NCI-H1105 treated with DMSO at 0.1 percent for 48 hours (cell line): ENCODE results near the gene GRK2.
A peak's percentile ranks its signal among the peaks of the same experiment; 100 is the strongest.

Experiments
- DNase-seq: peaks from one replicate; lab custom pipeline; 2025; lab: John Stamatoyannopoulos, UW

Gene GRK2

DNA sequence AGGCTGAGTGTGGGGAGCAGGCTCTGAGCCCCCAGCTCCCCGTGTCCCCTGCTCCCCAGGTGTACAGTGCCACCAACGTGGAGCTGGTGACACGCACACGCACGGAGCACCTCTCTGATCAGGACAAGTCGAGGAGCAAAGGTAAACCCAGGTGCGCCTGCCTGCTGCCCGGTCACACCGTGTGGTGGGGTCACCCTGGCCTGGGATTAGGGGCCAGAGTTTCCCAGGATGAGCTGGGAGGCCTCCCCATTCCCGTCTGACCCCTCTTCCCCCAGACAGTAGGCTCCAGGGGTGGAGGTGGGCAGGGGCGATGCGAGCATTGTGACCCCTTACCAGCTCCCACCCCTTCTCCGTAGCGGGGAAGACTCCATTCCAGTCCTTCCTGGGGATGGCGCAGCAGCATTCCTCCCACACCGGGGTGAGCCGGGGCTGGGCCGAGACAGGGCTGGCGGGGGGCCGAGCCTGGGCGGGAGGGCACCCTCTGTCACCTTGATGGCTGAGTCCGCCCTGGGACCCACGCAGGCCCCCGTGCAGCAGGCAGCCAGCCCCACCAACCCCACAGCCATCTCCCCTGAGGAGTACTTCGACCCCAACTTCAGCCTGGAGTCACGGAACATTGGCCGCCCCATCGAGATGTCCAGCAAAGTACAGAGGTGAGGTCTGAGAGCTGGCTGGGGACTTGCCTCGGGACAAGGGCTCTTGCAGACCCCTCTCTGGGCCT lies 33.4 kb downstream of the GRK2 start:
- no peak for DNase-seq

DNA sequence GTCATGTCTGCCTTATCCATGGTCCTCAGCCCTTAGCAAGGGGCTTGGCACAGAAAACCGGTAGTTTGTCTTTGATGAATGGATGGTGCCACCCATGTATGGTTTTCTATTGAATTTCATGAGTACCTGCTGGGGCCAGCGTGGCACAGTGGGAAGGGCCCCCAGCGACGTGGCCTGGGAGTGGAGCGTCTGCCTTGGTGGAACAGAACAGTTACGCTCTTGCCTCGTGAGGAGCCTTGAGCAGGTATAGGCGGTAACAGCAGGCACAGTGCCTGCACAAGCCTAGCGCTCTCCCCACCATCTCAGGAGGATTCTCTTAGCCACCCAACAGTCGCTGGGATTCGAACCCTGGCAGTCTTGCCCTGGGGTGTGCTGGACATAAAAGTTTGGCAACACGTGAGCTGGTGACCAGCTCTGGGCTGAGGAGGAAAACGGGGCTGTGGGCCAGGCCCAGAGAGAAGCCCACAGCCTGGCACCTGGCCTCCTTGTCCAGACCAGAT lies 34.0 kb downstream of the GRK2 start:
- DNase-seq: no peak

DNA sequence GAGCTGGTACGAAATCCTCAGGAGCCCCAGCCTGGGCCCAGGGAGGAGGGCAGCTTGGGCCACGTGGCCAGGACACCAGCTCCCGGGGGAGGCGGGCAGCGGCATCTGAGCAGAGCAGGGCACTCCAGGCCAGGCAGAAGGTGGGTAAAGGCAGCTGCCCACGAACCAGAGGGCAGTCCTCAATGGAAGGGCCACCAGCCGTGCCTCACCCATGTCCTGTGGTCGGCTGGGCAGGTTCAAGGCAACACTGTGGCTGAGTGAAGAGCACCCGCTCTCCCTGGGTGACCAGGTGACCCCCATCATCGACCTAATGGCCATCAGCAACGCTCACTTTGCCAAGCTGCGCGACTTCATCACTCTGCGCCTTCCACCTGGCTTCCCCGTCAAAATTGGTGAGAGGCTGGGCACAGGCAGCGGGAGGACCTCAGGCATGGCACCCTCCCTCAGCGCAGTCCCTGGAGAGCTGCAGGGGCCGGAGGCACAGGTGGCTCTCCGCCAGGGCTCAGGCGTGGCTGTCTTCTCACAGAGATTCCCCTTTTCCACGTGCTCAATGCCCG lies 34.6 kb downstream of the GRK2 start:
- DNase-seq: no peak

DNA sequence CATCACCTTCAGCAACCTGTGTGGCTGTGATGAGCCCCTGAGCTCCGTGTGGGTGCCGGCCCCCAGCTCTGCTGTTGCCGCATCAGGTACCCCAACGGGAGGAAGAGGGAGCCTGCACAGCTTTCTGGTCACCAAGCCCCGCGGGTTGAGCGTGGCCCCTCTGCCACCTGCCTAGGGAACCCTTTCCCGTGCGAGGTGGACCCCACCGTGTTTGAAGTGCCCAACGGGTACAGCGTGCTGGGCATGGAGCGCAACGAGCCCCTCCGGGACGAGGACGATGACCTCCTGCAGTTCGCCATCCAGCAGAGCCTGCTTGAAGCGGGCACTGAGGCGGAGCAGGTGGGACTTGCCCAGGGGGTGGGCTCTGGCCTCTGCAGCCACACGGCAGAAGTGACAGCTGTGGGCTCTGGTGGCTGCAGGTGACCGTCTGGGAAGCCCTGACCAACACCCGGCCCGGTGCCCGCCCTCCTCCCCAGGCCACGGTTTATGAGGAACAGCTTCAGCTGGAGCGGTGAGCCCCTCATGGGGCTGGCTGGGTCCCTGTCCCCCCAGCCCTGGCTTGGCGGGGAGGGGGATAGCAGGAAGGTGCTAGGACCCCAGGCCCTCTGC lies 35.1 kb downstream of the GRK2 start:
- DNase-seq: no peak

DNA sequence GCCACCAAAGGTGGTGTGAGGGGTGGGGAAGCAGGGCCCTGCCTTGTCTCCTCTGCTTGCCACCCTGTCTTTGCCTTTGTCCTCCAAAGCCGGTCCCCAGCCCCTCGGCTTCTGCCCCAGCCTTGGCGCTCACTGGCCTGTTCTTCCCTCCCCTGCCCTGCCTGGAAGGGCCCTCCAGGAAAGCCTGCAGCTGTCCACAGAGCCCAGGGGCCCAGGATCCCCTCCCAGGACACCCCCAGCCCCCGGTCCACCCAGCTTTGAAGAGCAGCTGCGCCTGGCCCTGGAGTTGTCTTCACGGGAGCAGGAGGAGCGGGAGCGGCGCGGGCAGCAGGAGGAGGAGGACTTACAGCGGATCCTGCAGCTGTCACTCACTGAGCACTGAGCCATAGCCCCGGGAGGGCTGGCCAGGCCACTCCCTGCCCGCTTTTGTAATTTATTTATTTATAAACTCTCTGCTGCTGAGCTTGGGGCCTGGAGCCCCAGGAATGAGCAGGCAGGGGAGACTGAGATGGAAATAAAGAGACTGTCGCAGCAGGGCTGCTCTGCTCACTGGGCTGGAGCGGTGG lies 35.8 kb downstream of the GRK2 start:
- peak; percentile 42 for DNase-seq

DNA sequence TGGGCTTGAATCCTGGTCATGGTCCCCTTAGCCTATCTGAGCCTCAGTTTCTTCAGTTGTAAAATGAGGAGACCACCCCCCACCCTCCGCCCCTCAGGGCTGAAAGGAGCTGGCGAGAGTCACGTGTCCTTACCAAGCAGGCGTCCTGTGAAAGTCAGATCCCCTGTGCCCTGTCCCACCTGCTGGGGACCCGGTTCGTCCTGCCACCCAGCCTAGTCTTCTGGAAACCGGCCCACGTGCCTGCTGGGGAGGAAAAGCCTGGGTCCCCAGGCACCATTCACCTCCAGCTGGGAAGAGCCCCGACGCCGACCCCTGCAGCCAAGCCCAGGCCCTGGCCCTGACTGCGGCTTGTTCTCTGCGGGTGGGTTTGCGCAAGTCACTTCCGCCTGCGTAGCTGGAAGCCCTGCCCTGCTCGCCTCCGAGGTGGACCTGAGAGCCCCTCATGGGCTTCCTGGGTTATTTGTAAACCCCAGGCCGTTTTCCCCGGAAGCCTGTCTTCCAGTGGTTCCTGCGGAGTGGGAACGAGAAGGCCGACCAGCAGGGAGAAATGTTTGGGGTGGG lies 36.4 kb downstream of the GRK2 start:
- peak; percentile 32 for DNase-seq

DNA sequence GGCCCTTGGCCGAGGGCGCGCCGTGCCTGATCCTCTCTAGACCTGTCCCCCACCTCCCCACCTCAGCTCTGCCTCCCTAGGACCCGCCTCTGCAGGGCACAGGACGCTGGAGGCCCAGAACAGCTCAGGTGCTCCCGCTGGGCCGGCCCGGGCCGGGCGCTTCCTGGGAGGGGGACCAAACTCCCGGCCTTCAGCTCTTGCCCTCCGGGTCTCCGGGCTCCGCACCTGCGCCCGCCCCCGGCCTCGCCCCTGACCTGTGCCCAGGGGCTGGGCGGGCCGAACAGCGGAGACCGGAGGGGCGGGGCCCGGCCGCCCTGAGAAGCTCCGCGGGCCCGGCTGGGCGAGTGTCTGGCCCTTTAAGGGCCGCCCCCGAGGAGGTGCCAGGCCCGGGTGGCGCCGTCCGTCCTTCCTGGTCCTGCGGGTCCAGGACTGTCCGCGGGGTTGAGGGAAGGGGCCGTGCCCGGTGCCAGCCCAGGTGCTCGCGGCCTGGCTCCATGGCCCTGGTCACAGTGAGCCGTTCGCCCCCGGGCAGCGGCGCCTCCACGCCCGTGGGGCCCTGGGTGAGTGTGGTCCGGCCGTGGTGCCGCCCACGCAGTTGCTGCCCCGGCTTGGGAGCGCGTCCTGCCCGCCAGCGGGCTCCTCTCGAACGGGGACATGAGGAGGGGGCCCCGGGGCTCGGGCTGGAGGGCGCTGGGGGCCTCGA lies 37.0 kb downstream of the GRK2 start, which contains the start of gene SSH3:
Gene SSH3 (plus strand): TSS at position 399 of the 703 bp plus-strand sequence. CDS start 96 bp downstream, at position 495.
- DNase-seq: peak; percentile 76

DNA sequence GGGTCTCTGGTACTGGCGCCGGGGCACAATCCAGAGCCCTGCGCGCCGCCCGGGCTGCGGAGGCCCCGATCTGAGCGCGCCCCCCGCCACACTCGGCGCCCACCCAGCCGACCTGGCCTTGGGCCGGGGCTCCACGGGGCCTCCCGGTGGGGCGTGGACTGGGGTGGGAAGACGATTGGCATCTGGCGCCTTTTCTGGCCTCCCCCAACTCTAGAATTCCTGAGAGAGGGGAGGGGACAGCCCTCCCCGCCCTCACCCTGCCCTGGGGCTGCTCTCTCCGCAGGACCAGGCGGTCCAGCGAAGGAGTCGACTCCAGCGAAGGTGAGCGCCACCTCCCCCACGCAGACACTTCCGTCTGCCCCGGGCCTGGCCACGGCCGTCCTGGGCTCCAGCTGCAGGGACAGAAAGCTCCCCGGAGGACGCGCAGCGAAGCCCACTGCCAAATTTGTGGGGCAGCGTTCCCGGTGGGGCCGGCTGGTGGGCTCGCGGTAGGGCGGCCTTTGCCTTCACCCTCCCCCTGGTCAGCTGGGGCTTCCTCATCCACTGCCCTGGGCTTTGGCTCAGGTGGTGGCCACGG lies 37.6 kb downstream of the GRK2 start:
- DNase-seq: no peak

DNA sequence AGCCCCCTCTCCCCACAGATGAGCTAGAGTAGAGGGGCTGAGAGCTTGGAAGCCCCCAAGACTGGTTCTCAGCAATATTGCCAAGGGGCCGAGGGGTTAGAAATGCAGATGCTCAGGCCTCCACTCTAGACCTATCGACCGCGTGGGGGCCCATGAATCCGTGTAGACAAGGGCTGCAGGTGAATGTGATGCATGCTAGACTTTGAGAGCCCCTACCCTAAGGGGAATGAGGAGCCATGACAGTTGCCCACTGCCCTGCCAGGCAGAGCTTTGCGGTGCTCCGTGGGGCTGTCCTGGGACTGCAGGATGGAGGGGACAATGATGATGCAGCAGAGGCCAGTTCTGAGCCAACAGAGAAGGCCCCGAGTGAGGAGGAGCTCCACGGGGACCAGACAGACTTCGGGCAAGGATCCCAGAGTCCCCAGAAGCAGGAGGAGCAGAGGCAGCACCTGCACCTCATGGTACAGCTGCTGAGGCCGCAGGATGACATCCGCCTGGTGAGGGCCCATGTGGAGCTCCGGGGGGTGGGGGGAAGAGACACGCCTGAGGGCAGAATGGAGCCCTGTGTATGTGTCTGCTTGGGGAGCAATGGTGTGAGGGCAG lies 38.3 kb downstream of the GRK2 start:
- no peak for DNase-seq

DNA sequence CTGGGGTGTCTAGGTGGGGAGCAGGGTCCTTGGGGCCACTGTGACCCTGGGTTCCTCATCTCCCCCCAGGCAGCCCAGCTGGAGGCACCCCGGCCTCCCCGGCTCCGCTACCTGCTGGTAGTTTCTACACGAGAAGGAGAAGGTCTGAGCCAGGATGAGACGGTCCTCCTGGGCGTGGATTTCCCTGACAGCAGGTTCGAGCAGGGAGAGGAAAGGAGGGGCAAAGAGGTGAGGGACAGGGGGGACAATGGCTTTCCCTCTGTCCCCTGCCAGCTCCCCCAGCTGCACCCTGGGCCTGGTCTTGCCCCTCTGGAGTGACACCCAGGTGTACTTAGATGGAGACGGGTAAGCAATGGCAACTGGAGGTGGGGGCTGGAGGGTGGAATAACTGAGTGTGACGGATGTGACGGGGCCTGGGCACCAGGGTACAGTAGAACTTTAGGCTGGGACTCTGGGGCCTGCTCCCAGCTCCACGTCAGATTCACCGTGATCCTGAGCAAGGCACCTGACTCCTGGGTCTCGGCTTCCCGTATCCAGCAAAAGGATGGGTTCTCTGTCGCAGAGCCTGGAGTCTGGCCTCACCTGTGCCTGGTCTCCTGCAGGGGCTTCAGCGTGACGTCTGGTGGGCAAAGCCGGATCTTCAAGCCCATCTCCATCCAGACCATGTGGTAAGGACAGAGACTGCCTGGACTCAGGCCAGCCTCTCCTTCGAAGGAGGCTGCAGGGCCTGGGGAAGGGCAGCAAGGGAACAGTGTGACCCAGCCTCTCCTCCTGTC lies 40.7 kb downstream of the GRK2 start:
- no peak for DNase-seq

DNA sequence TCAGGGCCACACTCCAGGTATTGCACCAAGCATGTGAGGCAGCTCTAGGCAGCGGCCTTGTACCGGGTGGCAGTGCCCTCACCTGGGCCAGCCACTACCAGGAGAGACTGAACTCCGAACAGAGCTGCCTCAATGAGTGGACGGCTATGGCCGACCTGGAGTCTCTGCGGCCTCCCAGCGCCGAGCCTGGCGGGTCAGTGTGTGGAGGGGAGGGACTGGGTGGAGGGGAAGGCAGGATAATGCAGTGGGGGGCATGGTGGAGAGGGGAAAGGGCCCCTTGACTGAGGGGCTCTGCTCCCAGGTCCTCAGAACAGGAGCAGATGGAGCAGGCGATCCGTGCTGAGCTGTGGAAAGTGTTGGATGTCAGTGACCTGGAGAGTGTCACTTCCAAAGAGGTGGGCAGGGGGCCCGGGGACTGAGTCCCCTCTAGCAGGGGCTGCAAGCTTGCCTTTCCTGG lies 41.3 kb downstream of the GRK2 start:
- DNase-seq: no peak

DNA sequence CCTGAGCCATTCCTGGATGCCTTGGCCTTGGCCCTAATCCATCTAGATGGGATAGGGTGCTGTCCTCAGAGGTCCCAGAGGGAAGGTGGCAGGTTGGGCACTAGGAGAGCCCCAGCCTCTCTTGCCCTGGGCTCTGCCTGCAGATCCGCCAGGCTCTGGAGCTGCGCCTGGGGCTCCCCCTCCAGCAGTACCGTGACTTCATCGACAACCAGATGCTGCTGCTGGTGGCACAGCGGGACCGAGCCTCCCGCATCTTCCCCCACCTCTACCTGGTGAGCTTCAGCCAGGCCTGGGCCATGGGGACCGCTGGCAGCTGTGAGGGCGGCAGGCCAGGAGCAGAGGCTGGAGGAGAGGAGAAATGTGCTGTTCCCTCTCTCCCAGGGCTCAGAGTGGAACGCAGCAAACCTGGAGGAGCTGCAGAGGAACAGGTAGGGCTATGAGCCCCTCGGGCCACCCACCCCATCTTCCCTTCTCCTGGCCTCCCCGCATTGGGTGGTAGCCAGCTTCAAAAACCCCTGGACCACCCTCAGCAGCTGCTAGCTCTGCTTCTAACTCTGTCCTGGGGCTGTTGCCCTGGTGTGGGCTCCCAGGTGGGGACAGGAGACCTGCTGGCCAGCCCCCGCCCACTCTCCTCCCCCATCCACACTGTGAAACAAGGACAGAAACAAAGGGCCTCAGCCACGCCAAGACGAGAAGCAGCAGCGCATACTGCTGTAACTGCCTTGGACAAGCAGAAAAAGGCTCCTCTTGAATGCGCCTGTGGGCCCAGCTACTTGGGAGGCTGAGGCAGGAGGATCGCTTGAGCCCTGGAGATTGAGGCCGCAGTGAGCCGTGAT lies 42.0 kb downstream of the GRK2 start:
- DNase-seq: no peak

DNA sequence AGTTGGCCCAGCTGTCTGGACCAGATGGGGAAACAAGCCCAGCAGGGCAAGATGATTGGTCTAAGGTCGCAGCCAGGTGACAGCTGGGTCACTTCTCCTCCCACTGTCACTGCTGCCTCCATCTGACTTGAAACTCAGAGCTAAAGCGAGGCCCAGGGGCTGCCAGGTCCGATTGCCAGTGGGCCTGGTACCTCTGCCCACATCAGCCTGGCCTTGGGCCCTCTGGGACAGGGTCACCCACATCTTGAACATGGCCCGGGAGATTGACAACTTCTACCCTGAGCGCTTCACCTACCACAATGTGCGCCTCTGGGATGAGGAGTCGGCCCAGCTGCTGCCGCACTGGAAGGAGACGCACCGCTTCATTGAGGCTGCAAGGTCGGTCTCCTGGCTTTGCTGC lies 42.9 kb downstream of the GRK2 start:
- DNase-seq: no peak

DNA sequence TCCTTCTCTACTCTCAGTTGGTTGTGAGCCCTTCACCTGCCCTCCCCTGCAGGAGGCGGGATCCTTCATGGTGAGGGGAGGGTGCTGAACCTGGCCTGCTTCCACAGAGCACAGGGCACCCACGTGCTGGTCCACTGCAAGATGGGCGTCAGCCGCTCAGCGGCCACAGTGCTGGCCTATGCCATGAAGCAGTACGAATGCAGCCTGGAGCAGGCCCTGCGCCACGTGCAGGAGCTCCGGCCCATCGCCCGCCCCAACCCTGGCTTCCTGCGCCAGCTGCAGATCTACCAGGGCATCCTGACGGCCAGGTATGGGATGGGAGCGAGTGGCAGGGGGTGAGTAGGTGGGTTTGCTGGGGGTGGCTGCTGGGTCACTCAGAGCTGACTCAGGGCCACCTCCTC lies 43.4 kb downstream of the GRK2 start:
- DNase-seq: no peak

DNA sequence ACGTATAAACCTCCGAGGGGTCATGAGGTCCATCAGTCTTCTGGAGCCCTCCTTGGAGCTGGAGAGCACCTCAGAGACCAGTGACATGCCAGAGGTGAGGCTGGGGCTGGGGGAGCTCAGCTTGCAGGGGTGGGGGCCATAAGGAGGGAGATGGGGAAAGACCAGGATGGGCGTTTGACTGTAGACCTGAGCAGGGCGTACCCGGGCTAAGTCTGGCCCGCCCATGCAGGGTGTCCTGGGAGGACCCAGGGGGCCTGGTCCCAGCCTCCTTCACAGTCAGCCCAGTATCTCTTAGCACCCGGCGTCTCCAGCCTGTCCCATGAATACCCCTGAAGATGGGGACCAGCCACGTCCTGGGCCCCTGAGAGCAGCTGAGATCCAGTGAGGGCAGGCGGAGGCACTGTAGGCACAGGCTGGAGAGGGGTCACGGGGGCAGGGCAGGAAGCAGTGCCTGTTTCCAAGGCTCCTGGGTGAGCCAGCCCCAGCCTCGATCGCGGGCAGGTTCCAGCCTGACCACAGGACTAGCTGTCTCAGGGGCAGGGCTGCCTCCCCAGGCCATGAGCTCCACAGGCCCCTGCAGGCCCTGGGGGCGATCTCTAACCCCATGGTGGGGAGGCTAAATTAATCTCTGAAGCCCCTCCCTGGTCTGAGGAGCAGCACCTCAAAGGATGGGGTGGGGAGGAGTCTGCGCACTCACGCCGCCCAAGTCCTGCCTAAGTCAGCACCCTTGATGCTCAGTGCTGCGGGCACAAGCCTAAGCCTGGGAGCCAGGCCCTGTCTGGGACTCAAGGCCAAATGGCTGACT lies 44.2 kb downstream of the GRK2 start:
- DNase-seq: no peak

DNA sequence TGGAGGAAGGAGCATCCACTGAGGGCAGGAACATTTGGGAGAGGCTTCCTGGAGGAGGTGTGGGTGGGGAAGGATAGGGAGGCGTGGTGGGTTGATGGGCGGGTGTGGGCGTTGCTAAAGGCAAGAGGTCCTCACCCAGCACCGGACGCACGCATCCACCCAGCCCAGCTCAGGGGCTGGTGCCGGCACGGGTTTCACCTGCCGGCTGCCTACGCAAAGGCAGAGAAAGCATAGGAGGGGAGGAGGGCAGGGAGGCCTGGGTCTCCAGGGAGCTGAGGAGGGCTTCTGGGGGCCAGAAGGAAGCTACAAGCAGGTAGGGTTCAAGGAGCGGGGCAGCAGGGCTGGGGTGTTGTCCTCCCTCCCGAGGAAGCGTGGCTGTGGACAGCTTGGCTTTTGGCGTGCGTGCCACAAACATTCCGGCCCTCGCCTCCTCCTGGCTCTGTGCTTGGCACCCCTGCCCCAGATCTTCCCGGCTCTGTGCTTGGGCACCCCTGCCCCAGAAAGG lies 44.8 kb downstream of the GRK2 start:
- no peak for DNase-seq

DNA sequence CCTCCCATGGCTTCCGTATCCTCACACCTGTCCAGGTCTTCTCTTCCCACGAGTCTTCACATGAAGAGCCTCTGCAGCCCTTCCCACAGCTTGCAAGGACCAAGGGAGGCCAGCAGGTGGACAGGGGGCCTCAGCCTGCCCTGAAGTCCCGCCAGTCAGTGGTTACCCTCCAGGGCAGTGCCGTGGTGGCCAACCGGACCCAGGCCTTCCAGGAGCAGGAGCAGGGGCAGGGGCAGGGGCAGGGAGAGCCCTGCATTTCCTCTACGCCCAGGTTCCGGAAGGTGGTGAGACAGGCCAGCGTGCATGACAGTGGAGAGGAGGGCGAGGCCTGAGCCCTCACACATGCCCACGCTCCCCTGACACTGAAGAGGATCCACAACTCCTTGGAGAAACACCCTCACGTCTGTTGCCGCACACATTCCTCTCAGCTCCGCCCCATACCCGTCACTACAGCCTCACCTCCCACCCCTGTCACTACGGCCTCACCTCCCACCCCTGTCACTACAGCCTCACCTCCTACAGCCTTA lies 45.3 kb downstream of the GRK2 start:
- no peak for DNase-seq
